NOMO-1 treated with dmso at 0.1 percent for 144 hours (cell line): ENCODE measurements around the gene SPDYE17.
"Not testable (repeated sequence)": the region's sequence is repeated elsewhere in the genome, so short reads cannot be mapped to it uniquely, and the experiment has no call there.

Experiments
- DNase-seq: peaks from one replicate; lab custom pipeline; 2025; ENCODE audit not compliant: unreplicated experiment; lab: John Stamatoyannopoulos, UW

The SPDYE17 gene

DNA sequence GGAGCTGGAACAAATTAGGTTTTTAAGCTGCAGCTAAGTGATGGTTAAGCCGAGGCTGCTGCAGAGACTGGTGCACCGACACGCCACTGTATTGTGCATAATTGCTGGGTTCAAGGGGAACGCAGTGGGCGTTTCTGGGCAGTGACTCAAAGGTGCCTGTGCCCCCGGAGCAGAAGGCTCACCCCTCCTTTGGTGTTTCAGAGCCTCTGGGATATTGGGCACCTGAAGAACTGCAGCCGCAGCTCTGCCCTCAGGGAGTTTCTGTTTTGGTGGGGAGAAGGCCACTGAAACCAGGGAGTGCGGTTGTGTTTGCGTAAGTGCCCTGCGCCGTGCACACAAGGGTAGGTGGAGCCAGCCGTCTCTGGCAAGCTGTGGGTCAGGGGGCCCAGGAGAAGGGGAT is 57.8 kb downstream of the SPDYE17 start:
- not testable (repeated sequence) for DNase-seq

DNA sequence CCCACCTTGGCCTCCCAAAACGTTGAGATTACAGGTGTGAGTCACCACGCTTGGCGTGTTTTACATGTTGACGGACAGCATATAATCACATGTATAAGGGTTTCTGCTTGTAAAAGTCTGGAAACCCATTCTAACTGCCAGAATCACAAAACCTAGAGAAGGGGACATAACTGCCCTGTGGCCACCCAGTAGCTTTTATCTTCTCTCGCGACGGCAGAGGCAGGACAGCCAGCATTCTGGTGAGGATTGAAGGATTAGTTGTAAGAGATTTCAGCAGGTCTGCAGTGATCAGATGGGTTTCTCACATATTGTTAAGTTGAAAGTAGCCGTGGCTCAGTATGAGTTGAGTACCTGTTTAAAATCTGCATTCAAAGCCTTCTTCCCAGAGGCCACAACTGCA is 59.8 kb downstream of the SPDYE17 start:
- DNase-seq = not testable (repeated sequence)
